HepG2 (cell line): ENCODE measurements around the gene MIDN. TPM values are rescaled to one million over a fixed set of nuclear protein-coding genes. Genes with fewer than 3 reads are reported as not detected.
A peak's percentile ranks its signal among the peaks of the same experiment; 100 is the strongest.

ENCODE experiments used
- EP300 ChIP-seq, 3 experiments: sonication (generic) in 1 of 3; formaldehyde crosslinking in 1 of 3; IDR thresholded peaks; 2 replicates each; pipeline versions ENCODE4 v1.5.1 to v1.6.1; 2011 to 2020; ENCODE audit warnings: low read depth in 2 of 3, low read length in 2 of 3, borderline replicate concordance in 1 of 3, improper control_type of control experiment in 1 of 3, mild to moderate bottlenecking in 1 of 3, missing genetic modification reagents in 1 of 3, moderate library complexity in 1 of 3
- GATAD2A ChIP-seq: IDR thresholded peaks from 2 replicates; pipeline ENCODE4 v1.6.1; 2016
- HIVEP1 ChIP-seq: sonication (generic); formaldehyde crosslinking; IDR thresholded peaks from 2 replicates; pipeline ENCODE4 v1.4.0; 2020; ENCODE audit warnings: mild to moderate bottlenecking, missing genetic modification reagents
- HOMEZ ChIP-seq: IDR thresholded peaks from 2 replicates; pipeline ENCODE4 v1.6.1; 2016; ENCODE audit warnings: low read depth
- IRF1 ChIP-seq: sonication (generic); formaldehyde crosslinking; IDR thresholded peaks from 2 replicates; pipeline ENCODE4 v1.4.0; 2020; ENCODE audit warnings: low read depth, mild to moderate bottlenecking, missing genetic modification reagents
- KDM2A ChIP-seq: sonication (generic); formaldehyde crosslinking; IDR thresholded peaks from 2 replicates; pipeline ENCODE4 v1.4.0; 2020; ENCODE audit warnings: low read depth, missing genetic modification reagents, borderline replicate concordance
- MTF2 ChIP-seq: sonication (generic); formaldehyde crosslinking; IDR thresholded peaks from 2 replicates; pipeline ENCODE4 v1.5.0; 2020; ENCODE audit warnings: missing genetic modification reagents, borderline replicate concordance
- NFYC ChIP-seq: IDR thresholded peaks from 2 replicates; pipeline ENCODE4 v1.6.1; 2016; ENCODE audit warnings: missing genetic modification reagents, missing compliant biosample characterization
- POLR2G ChIP-seq: fragments of 200-400 bp; formaldehyde crosslinking; IDR thresholded peaks from 2 replicates; pipeline ENCODE4 v1.6.1; 2018; ENCODE audit warnings: mild to moderate bottlenecking, low read depth, low read length, moderate library complexity
- PRDM4 ChIP-seq: sonication (generic); formaldehyde crosslinking; IDR thresholded peaks from 2 replicates; pipeline ENCODE4 v1.9.0; 2021; ENCODE audit warnings: missing genetic modification reagents, borderline replicate concordance
- TFE3 ChIP-seq: IDR thresholded peaks from 2 replicates; pipeline ENCODE4 v1.6.1; 2016
- ZNF160 ChIP-seq: sonication (generic); formaldehyde crosslinking; IDR thresholded peaks from 2 replicates; pipeline ENCODE4 v1.8.0; 2022; ENCODE audit warnings: mild to moderate bottlenecking, inconsistent platforms, missing genetic modification reagents
- ZNF609 ChIP-seq: sonication (generic); formaldehyde crosslinking; IDR thresholded peaks from 2 replicates; pipeline ENCODE4 v1.4.0; 2020; ENCODE audit warnings: mild to moderate bottlenecking, missing genetic modification reagents, borderline replicate concordance
- ZNF709 ChIP-seq: sonication (generic); formaldehyde crosslinking; IDR thresholded peaks from 2 replicates; pipeline ENCODE4 v1.5.0; 2020; ENCODE audit warnings: mild to moderate bottlenecking, missing genetic modification reagents
- polyA plus RNA-seq, 8 experiments: library from polyadenylated mRNA; depleted of rRNA in 3 of 8; stranded (reverse) in 7 of 8; unstranded in 1 of 8; fragments of >200 nt; fragmentation: Illumina TruSeq in 4 of 8; extraction: Trizol in 4 of 8; gene quantifications; 2 replicates each; pipeline versions ENCODE4 v1.2.1 to v1.2.3, GENCODE V29; 2011 to 2016; ENCODE audit warnings: low read depth in 4 of 8, missing spikeins in 1 of 8, mixed read lengths in 1 of 8; ENCODE audit not compliant: insufficient read depth in 1 of 8
- total RNA-seq, 5 experiments: library from RNA; depleted of rRNA; stranded (reverse); fragments of >200 nt; fragmentation: Illumina TruSeq; extraction: Trizol; gene quantifications; 2 replicates each; pipeline ENCODE4 v1.2.3, GENCODE V29; 2016; ENCODE audit warnings: low read depth in 1 of 5

The MIDN gene
- total and polyA plus RNA-seq, 2 of the 13 experiments (the other 11 are each of a cell fraction or from before 2014, with no cell fraction given): 8.4 to 18.0 TPM

- peak; percentile 44; the same call in 1 of the 2 replicates for TF ChIP-seq TFE3 (CRISPR knock-in tag)
- no peak for TF ChIP-seq MTF2
- peak; percentile 66 for TF ChIP-seq GATAD2A (CRISPR knock-in tag)
- TF ChIP-seq POLR2G: peak; percentile 95
- peak; percentile 95 for TF ChIP-seq HIVEP1
- peak; percentile 82 for TF ChIP-seq ZNF609 (CRISPR knock-in tag)
- no peak for TF ChIP-seq ZNF709 (CRISPR knock-in tag)
- no peak for TF ChIP-seq HOMEZ (CRISPR knock-in tag)
- TF ChIP-seq IRF1 (CRISPR knock-in tag): no peak
- TF ChIP-seq KDM2A (CRISPR knock-in tag): peak; percentile 99
- TF ChIP-seq PRDM4 (CRISPR knock-in tag): no peak
- TF ChIP-seq EP300 (IDR thresholded peaks at IDR 0.05; ENCODE audit: low read depth in 2 of 2, low read length in 2 of 2): peak in 1 of 2 experiments; percentile 61; a peak in 3 of 4 replicates
- TF ChIP-seq EP300 (CRISPR knock-in tag; IDR thresholded peaks at IDR 0.05; ENCODE audit: borderline replicate concordance): peak; percentile 58
- TF ChIP-seq NFYC (CRISPR knock-in tag): no peak
- peak; percentile 29; the same call in 1 of the 2 replicates for TF ChIP-seq ZNF160
Observed at GRCh38 chr19:1259206-1259875, 11.0 kb downstream of the MIDN start (continued).
